ENCODE data around the gene CD151.

Gene CD151

GRCh38 chr11:832529-833113 lies at the start of gene CD151:
CD151 (plus strand) TSS chr11:832952; CDS start chr11:836070, 3,118 bp downstream.
- H3K27me3 ChIP-seq (ENCODE audit: control insufficient read depth in 1 of 2, insufficient read depth in 2 of 2, low read length in 2 of 2), result no peaks in the 10 kb centered on the region

GRCh38 chr11:783581-784015 lies 49.2 kb upstream of the CD151 start:
- H3K9ac ChIP-seq (ENCODE audit: low read depth in 1 of 2, low read length in 2 of 2), result no peak overlapping the region
- H3K36me3 ChIP-seq (ENCODE audit: control insufficient read depth in 1 of 2, insufficient read depth in 2 of 2, low read length in 2 of 2), result no peaks in the 10 kb centered on the region
- H3K4me1 ChIP-seq (ENCODE audit: control insufficient read depth in 1 of 2, insufficient read depth in 2 of 2, low read length in 2 of 2), result peaks cover 12 to 14% of the 10 kb centered on the region in 2 donors
- H3K4me3 ChIP-seq (ENCODE audit: low read depth in 1 of 2, low read length in 2 of 2), result no peak overlapping the region
- H3K9me3 ChIP-seq (ENCODE audit: control insufficient read depth in 1 of 2, low read length in 2 of 2), result no peaks in the 10 kb centered on the region
- no peak overlapping the region for H3K27ac ChIP-seq (ENCODE audit: low read depth, low read length)
- peaks cover 0 to under 1% of the 10 kb centered on the region in 2 donors for H3K27me3 ChIP-seq (ENCODE audit: control insufficient read depth in 1 of 2, insufficient read depth in 2 of 2, low read length in 2 of 2)

More at GRCh38 chr11:832529-833113, at the start of gene CD151:
- Histone ChIP-seq H3K9ac (ENCODE audit: low read depth in 1 of 2, low read length in 2 of 2) (peak within 1 kb of the TSS; percentile 92 to 93), H3K9me3 (ENCODE audit: control insufficient read depth in 1 of 2, low read length in 2 of 2) (no peaks in the 10 kb centered on the region), H3K4me1 (ENCODE audit: control insufficient read depth in 1 of 2, insufficient read depth in 2 of 2, low read length in 2 of 2) (peaks cover 47 to 69% of the 10 kb centered on the region in 2 donors), H3K36me3 (ENCODE audit: control insufficient read depth in 1 of 2, insufficient read depth in 2 of 2, low read length in 2 of 2) (peaks cover 4 to 16% of the 10 kb centered on the region in 2 donors), H3K4me3 (ENCODE audit: low read depth in 1 of 2, low read length in 2 of 2) (peak within 1 kb of the TSS; percentile 75 to 78), H3K27ac (ENCODE audit: low read depth, low read length) (peak within 1 kb of the TSS; percentile 92)

GRCh38 chr11:786235-787083 lies 46.3 kb upstream of the CD151 start:
- Histone ChIP-seq H3K4me3 (ENCODE audit: low read depth in 1 of 2, low read length in 2 of 2) (no peak overlapping the region), H3K27ac (ENCODE audit: low read depth, low read length) (no peak overlapping the region), H3K9me3 (ENCODE audit: control insufficient read depth in 1 of 2, low read length in 2 of 2) (no peaks in the 10 kb centered on the region), H3K4me1 (ENCODE audit: control insufficient read depth in 1 of 2, insufficient read depth in 2 of 2, low read length in 2 of 2) (peaks cover 6 to 13% of the 10 kb centered on the region in 2 donors), H3K36me3 (ENCODE audit: control insufficient read depth in 1 of 2, insufficient read depth in 2 of 2, low read length in 2 of 2) (no peaks in the 10 kb centered on the region), H3K9ac (ENCODE audit: low read depth in 1 of 2, low read length in 2 of 2) (no peak overlapping the region), H3K27me3 (ENCODE audit: control insufficient read depth in 1 of 2, insufficient read depth in 2 of 2, low read length in 2 of 2) (peaks cover 9 to 11% of the 10 kb centered on the region in 2 donors)

- Histone ChIP-seq H3K4me1 (ENCODE audit: control insufficient read depth in 1 of 2, insufficient read depth in 2 of 2, low read length in 2 of 2) (peaks cover 6 to 13% of the 10 kb centered on the region in 2 donors), H3K9ac (ENCODE audit: low read depth in 1 of 2, low read length in 2 of 2) (no peak overlapping the region), H3K27ac (ENCODE audit: low read depth, low read length) (no peak overlapping the region), H3K36me3 (ENCODE audit: control insufficient read depth in 1 of 2, insufficient read depth in 2 of 2, low read length in 2 of 2) (no peaks in the 10 kb centered on the region), H3K4me3 (ENCODE audit: low read depth in 1 of 2, low read length in 2 of 2) (no peak overlapping the region), H3K9me3 (ENCODE audit: control insufficient read depth in 1 of 2, low read length in 2 of 2) (no peaks in the 10 kb centered on the region), H3K27me3 (ENCODE audit: control insufficient read depth in 1 of 2, insufficient read depth in 2 of 2, low read length in 2 of 2) (peaks cover 9 to 11% of the 10 kb centered on the region in 2 donors)
Measured at GRCh38 chr11:787084-787675, 45.6 kb upstream of the CD151 start.

- Histone ChIP-seq H3K36me3 (ENCODE audit: control insufficient read depth in 1 of 2, insufficient read depth in 2 of 2, low read length in 2 of 2) (peaks cover 0 to 2% of the 10 kb centered on the region in 2 donors), H3K9me3 (ENCODE audit: control insufficient read depth in 1 of 2, low read length in 2 of 2) (no peaks in the 10 kb centered on the region), H3K4me1 (ENCODE audit: control insufficient read depth in 1 of 2, insufficient read depth in 2 of 2, low read length in 2 of 2) (peaks cover 0 to 6% of the 10 kb centered on the region in 2 donors), H3K4me3 (ENCODE audit: low read depth in 1 of 2, low read length in 2 of 2) (no peak overlapping the region), H3K27me3 (ENCODE audit: control insufficient read depth in 1 of 2, insufficient read depth in 2 of 2, low read length in 2 of 2) (peaks cover 9 to 11% of the 10 kb centered on the region in 2 donors), H3K27ac (ENCODE audit: low read depth, low read length) (no peak overlapping the region), H3K9ac (ENCODE audit: low read depth in 1 of 2, low read length in 2 of 2) (no peak overlapping the region)
Measured at GRCh38 chr11:788009-788640, 44.6 kb upstream of the CD151 start.

GRCh38 chr11:788953-789940 lies 43.5 kb upstream of the CD151 start:
- H3K9me3 ChIP-seq (ENCODE audit: control insufficient read depth in 1 of 2, low read length in 2 of 2), result no peaks in the 10 kb centered on the region

GRCh38 chr11:789943-790342 lies 42.8 kb upstream of the CD151 start, which contains the start of gene CEND1:
CEND1 (minus strand) TSS chr11:790090; CDS start chr11:788576, 1,514 bp downstream.
- Histone ChIP-seq H3K36me3 (ENCODE audit: control insufficient read depth in 1 of 2, insufficient read depth in 2 of 2, low read length in 2 of 2) (peaks cover 0 to 4% of the 10 kb centered on the region in 2 donors), H3K27me3 (ENCODE audit: control insufficient read depth in 1 of 2, insufficient read depth in 2 of 2, low read length in 2 of 2) (peaks cover 9 to 11% of the 10 kb centered on the region in 2 donors), H3K4me1 (ENCODE audit: control insufficient read depth in 1 of 2, insufficient read depth in 2 of 2, low read length in 2 of 2) (peaks cover 4 to 10% of the 10 kb centered on the region in 2 donors), H3K9me3 (ENCODE audit: control insufficient read depth in 1 of 2, low read length in 2 of 2) (no peaks in the 10 kb centered on the region), H3K9ac (ENCODE audit: low read depth in 1 of 2, low read length in 2 of 2) (no peak within 1 kb of the TSS), H3K4me3 (ENCODE audit: low read depth in 1 of 2, low read length in 2 of 2) (no peak within 1 kb of the TSS), H3K27ac (ENCODE audit: low read depth, low read length) (no peak within 1 kb of the TSS)

More at GRCh38 chr11:788953-789940, 43.5 kb upstream of the CD151 start:
- peaks cover 9 to 11% of the 10 kb centered on the region in 2 donors for H3K27me3 ChIP-seq (ENCODE audit: control insufficient read depth in 1 of 2, insufficient read depth in 2 of 2, low read length in 2 of 2)
- no peak overlapping the region for H3K9ac ChIP-seq (ENCODE audit: low read depth in 1 of 2, low read length in 2 of 2)
- no peak overlapping the region for H3K4me3 ChIP-seq (ENCODE audit: low read depth in 1 of 2, low read length in 2 of 2)
- H3K27ac ChIP-seq (ENCODE audit: low read depth, low read length), result no peak overlapping the region
- peaks cover 0 to 6% of the 10 kb centered on the region in 2 donors for H3K4me1 ChIP-seq (ENCODE audit: control insufficient read depth in 1 of 2, insufficient read depth in 2 of 2, low read length in 2 of 2)
- H3K36me3 ChIP-seq (ENCODE audit: control insufficient read depth in 1 of 2, insufficient read depth in 2 of 2, low read length in 2 of 2), result peaks cover 0 to 4% of the 10 kb centered on the region in 2 donors

GRCh38 chr11:790721-791564 lies 41.8 kb upstream of the CD151 start:
- H3K36me3 ChIP-seq (ENCODE audit: control insufficient read depth in 1 of 2, insufficient read depth in 2 of 2, low read length in 2 of 2), result peaks cover 0 to 4% of the 10 kb centered on the region in 2 donors
- no peak overlapping the region for H3K4me3 ChIP-seq (ENCODE audit: low read depth in 1 of 2, low read length in 2 of 2)
- peaks cover 10 to 20% of the 10 kb centered on the region in 2 donors for H3K4me1 ChIP-seq (ENCODE audit: control insufficient read depth in 1 of 2, insufficient read depth in 2 of 2, low read length in 2 of 2)
- no peak overlapping the region for H3K9ac ChIP-seq (ENCODE audit: low read depth in 1 of 2, low read length in 2 of 2)
- H3K9me3 ChIP-seq (ENCODE audit: control insufficient read depth in 1 of 2, low read length in 2 of 2), result no peaks in the 10 kb centered on the region
- peaks cover 9 to 11% of the 10 kb centered on the region in 2 donors for H3K27me3 ChIP-seq (ENCODE audit: control insufficient read depth in 1 of 2, insufficient read depth in 2 of 2, low read length in 2 of 2)
- H3K27ac ChIP-seq (ENCODE audit: low read depth, low read length), result no peak overlapping the region
